Thyroid gland (tissue), 4 donors: ENCODE data around the gene DDHD1.

Experiments used
- CTCF ChIP-seq, 6 experiments: fragments of 200-600 bp in 3 of 6; fragments of 450-650 bp in 3 of 6; sonication (generic) in 3 of 6; IDR thresholded peaks; one replicate each; pipeline ENCODE4 v1.5.1; 2016 to 2019; ENCODE audit warnings: antibody characterized with exemption in 6 of 6, mild to moderate bottlenecking in 2 of 6, inconsistent platforms in 1 of 6, moderate library complexity in 1 of 6
- POLR2A ChIP-seq, 2 donors: fragments of 450-650 bp; IDR thresholded peaks; one replicate each; pipeline ENCODE4 v1.6.1; 2017; ENCODE audit warnings: antibody characterized with exemption in 2 of 2, mild to moderate bottlenecking in 2 of 2, moderate library complexity in 1 of 2

GRCh38 chr14:53128303-53129028 is 24.7 kb downstream of the DDHD1 start:
- no peak for TF ChIP-seq POLR2A (IDR thresholded peaks at IDR 0.05)
- TF ChIP-seq CTCF (IDR thresholded peaks at IDR 0.05), result no peak
